K562 treated with DMSO at 1 percent for 48 hours (cell line): ENCODE measurements around the gene RARG. TPM values are rescaled to one million over a fixed set of nuclear protein-coding genes. Genes with fewer than 3 reads are reported as not detected.

Experiments used
- total RNA-seq: library from RNA; unstranded; fragments of 300-600 nt; gene quantifications from 2 replicates; pipeline ENCODE4 v1.2.3, GENCODE V29; 2022; ENCODE audit warnings: low replicate concordance; ENCODE audit errors: extremely low read depth

Gene RARG
- total RNA-seq = not detected in 2 replicates

GRCh38 chr12:53231921-53232645 lies at the start of gene RARG:
TSS of gene RARG (minus strand) at chr12:53232209. CDS start at chr12:53227545, 4,664 bp downstream.

GRCh38 chr12:53267999-53268629 lies 36.1 kb upstream of the RARG start, which contains the start of gene ESPL1:
TSS of gene ESPL1 (plus strand) at chr12:53268299. CDS start at chr12:53268767, 468 bp downstream.

GRCh38 chr12:53207042-53207441 lies 25.0 kb downstream of the RARG start, which contains the start of gene ITGB7:
TSS of gene ITGB7 (minus strand) at chr12:53207251. CDS start at chr12:53200443, 6,808 bp downstream.

GRCh38 chr12:53180220-53180930 lies 51.6 kb downstream of the RARG start, which contains the start of the genes CSAD and ZNF740:
TSS of gene CSAD (minus strand) at chr12:53180925. CDS start at chr12:53173470, 7,455 bp downstream.
TSS of gene ZNF740 (plus strand) at chr12:53180722. CDS start at chr12:53181984, 1,262 bp downstream.

Other genes starting within 250 kb of the RARG start
- gene EIF4B, start 225.8 kb downstream of the RARG start, total RNA-seq = 778 TPM in 1 of 2 replicates, not detected in the other
- gene TNS2, start 182.1 kb downstream of the RARG start, total RNA-seq = not detected in 2 replicates
- gene SPRYD3, start 152.8 kb downstream of the RARG start, total RNA-seq = not detected in 2 replicates
- not detected in 2 replicates for gene IGFBP6, start 134.5 kb downstream of the RARG start, total RNA-seq
- gene SOAT2, start 128.7 kb downstream of the RARG start, total RNA-seq = not detected in 2 replicates
- gene ZNF740, start 51.5 kb downstream of the RARG start, total RNA-seq = not detected in 2 replicates
- not detected in 2 replicates for gene CSAD, start 51.3 kb downstream of the RARG start, total RNA-seq
- gene ITGB7, start 25.0 kb downstream of the RARG start, total RNA-seq = not detected in 2 replicates
- not detected in 2 replicates for gene ESPL1, start 36.1 kb upstream of the RARG start, total RNA-seq
- gene PFDN5, start 63.3 kb upstream of the RARG start, total RNA-seq = not detected in 2 replicates
- not detected in 2 replicates for gene MYG1, start 67.5 kb upstream of the RARG start, total RNA-seq
- gene AAAS, start 89.4 kb upstream of the RARG start, total RNA-seq = 870 TPM in 1 of 2 replicates, not detected in the other
- not detected in 2 replicates for gene SP7, start 104.1 kb upstream of the RARG start, total RNA-seq
- gene SP1, start 148.0 kb upstream of the RARG start, total RNA-seq = not detected in 2 replicates
- not detected in 2 replicates for gene AMHR2, start 191.6 kb upstream of the RARG start, total RNA-seq
- gene PRR13, start 209.5 kb upstream of the RARG start, total RNA-seq = not detected in 2 replicates
- 314 and 817 TPM in 2 replicates for gene PCBP2, start 219.9 kb upstream of the RARG start, total RNA-seq